ENCODE measurements around the gene PON3.

Gene PON3

GRCh38 chr7:95434557-95435421 is 38.6 kb upstream of the PON3 start, which contains the start of gene PON2 (continued):
- peak; percentile 95 for TF ChIP-seq PRDM10 (tag by site-specific recombination; IDR thresholded peaks at IDR 0.05)
- TF ChIP-seq ZFP3 (tag by site-specific recombination; IDR thresholded peaks at IDR 0.05; ENCODE audit: low read depth) = no peak
- no peak for TF ChIP-seq ZNF488 (tag by site-specific recombination; IDR thresholded peaks at IDR 0.05)
- TF ChIP-seq, protein P1, sequence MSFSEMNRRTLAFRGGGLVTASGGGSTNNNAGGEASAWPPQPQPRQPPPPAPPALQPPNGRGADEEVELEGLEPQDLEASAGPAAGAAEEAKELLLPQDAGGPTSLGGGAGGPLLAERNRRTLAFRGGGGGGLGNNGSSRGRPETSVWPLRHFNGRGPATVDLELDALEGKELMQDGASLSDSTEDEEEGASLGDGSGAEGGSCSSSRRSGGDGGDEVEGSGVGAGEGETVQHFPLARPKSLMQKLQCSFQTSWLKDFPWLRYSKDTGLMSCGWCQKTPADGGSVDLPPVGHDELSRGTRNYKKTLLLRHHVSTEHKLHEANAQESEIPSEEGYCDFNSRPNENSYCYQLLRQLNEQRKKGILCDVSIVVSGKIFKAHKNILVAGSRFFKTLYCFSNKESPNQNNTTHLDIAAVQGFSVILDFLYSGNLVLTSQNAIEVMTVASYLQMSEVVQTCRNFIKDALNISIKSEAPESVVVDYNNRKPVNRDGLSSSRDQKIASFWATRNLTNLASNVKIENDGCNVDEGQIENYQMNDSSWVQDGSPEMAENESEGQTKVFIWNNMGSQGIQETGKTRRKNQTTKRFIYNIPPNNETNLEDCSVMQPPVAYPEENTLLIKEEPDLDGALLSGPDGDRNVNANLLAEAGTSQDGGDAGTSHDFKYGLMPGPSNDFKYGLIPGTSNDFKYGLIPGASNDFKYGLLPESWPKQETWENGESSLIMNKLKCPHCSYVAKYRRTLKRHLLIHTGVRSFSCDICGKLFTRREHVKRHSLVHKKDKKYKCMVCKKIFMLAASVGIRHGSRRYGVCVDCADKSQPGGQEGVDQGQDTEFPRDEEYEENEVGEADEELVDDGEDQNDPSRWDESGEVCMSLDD (tag by site-specific recombination; IDR thresholded peaks at IDR 0.05) = no peak
- TF ChIP-seq, protein P2, sequence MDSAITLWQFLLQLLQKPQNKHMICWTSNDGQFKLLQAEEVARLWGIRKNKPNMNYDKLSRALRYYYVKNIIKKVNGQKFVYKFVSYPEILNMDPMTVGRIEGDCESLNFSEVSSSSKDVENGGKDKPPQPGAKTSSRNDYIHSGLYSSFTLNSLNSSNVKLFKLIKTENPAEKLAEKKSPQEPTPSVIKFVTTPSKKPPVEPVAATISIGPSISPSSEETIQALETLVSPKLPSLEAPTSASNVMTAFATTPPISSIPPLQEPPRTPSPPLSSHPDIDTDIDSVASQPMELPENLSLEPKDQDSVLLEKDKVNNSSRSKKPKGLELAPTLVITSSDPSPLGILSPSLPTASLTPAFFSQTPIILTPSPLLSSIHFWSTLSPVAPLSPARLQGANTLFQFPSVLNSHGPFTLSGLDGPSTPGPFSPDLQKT (IDR thresholded peaks at IDR 0.05; ENCODE audit: borderline replicate concordance, low read depth, low read length) = no peak
- peak; percentile 92 for TF ChIP-seq GLIS2 (tag by site-specific recombination; IDR thresholded peaks at IDR 0.05)
- no peak for TF ChIP-seq ZNF623 (tag by site-specific recombination; IDR thresholded peaks at IDR 0.05)
- peak; percentile 58; the same call in 1 of the 2 replicates for TF ChIP-seq ZXDB (tag by site-specific recombination; IDR thresholded peaks at IDR 0.05)
- TF ChIP-seq YY2 (tag by site-specific recombination; IDR thresholded peaks at IDR 0.05) = peak; percentile 45; the same call in 1 of the 2 replicates
- TF ChIP-seq ZNF571 (tag by site-specific recombination; IDR thresholded peaks at IDR 0.05) = no peak
- TF ChIP-seq BCL11B (tag by site-specific recombination; IDR thresholded peaks at IDR 0.05; ENCODE audit: low read depth) = no peak
- TF ChIP-seq ZNF830 (tag by site-specific recombination; IDR thresholded peaks at IDR 0.05; ENCODE audit: low read depth) = no peak
- peak; percentile 48 for TF ChIP-seq ZIC2 (tag by site-specific recombination; IDR thresholded peaks at IDR 0.05)
- no peak for TF ChIP-seq ZNF530 (tag by site-specific recombination; IDR thresholded peaks at IDR 0.05; ENCODE audit: low read depth)
- TF ChIP-seq ZNF324 (tag by site-specific recombination; IDR thresholded peaks at IDR 0.05) = no peak
- TF ChIP-seq ZNF423 (tag by site-specific recombination; IDR thresholded peaks at IDR 0.05) = no peak
- TF ChIP-seq, protein P3, sequence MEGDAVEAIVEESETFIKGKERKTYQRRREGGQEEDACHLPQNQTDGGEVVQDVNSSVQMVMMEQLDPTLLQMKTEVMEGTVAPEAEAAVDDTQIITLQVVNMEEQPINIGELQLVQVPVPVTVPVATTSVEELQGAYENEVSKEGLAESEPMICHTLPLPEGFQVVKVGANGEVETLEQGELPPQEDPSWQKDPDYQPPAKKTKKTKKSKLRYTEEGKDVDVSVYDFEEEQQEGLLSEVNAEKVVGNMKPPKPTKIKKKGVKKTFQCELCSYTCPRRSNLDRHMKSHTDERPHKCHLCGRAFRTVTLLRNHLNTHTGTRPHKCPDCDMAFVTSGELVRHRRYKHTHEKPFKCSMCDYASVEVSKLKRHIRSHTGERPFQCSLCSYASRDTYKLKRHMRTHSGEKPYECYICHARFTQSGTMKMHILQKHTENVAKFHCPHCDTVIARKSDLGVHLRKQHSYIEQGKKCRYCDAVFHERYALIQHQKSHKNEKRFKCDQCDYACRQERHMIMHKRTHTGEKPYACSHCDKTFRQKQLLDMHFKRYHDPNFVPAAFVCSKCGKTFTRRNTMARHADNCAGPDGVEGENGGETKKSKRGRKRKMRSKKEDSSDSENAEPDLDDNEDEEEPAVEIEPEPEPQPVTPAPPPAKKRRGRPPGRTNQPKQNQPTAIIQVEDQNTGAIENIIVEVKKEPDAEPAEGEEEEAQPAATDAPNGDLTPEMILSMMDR (tag by site-specific recombination; IDR thresholded peaks at IDR 0.05) = peak; percentile 71; the same call in 1 of the 2 replicates
- TF ChIP-seq ZNF391 (tag by site-specific recombination; IDR thresholded peaks at IDR 0.05; ENCODE audit: borderline replicate concordance, low read depth) = no peak
- no peak for TF ChIP-seq TRIM28 (IDR thresholded peaks at IDR 0.05; ENCODE audit: borderline replicate concordance, low read length)
- TF ChIP-seq KLF7 (tag by site-specific recombination; IDR thresholded peaks at IDR 0.05; ENCODE audit: borderline replicate concordance) = no peak
- TF ChIP-seq ZNF211 (tag by site-specific recombination; IDR thresholded peaks at IDR 0.05; ENCODE audit: low read depth) = no peak
- peak; percentile 77 for TF ChIP-seq EGR2 (tag by site-specific recombination; IDR thresholded peaks at IDR 0.05; ENCODE audit: low read depth)
- TF ChIP-seq, protein P4, sequence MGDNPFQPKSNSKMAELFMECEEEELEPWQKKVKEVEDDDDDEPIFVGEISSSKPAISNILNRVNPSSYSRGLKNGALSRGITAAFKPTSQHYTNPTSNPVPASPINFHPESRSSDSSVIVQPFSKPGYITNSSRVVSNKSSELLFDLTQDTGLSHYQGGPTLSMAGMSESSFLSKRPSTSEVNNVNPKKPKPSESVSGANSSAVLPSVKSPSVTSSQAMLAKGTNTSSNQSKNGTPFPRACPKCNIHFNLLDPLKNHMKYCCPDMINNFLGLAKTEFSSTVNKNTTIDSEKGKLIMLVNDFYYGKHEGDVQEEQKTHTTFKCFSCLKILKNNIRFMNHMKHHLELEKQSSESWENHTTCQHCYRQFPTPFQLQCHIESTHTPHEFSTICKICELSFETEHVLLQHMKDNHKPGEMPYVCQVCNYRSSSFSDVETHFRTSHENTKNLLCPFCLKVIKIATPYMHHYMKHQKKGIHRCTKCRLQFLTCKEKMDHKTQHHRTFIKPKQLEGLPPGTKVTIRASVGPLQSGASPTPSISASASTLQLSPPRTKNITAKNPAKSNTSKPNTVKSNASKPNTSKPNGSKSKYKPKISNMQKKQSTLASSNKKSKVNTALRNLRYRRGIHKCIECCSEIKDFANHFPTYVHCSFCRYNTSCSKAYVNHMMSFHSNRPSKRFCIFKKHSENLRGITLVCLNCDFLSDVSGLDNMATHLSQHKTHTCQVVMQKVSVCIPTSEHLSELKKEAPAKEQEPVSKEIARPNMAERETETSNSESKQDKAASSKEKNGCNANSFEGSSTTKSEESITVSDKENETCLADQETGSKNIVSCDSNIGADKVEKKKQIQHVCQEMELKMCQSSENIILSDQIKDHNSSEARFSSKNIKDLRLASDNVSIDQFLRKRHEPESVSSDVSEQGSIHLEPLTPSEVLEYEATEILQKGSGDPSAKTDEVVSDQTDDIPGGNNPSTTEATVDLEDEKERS (tag by site-specific recombination; IDR thresholded peaks at IDR 0.05) = no peak
- peak; percentile 80 for TF ChIP-seq ZNF660 (tag by site-specific recombination; IDR thresholded peaks at IDR 0.05)

Measured in HEK293 (cell line).